A549 treated with Mapracorat at 1 μM for 4 hours (cell line): ENCODE data around the gene TULP1. TPM values are rescaled to one million over a fixed set of nuclear protein-coding genes. Genes with fewer than 3 reads are reported as not detected.

ENCODE experiments used
- total RNA-seq: library from RNA; stranded (reverse); fragments of 200-300 nt; extraction: Qiagen RNA extraction; gene quantifications from 5 replicates; pipeline ENCODE4 v1.2.3, GENCODE V29; 2022

Gene TULP1
- not detected in 5 replicates for total RNA-seq

GRCh38 chr6:35512740-35513139 lies at the start of gene TULP1:
TSS of gene TULP1 (minus strand) at chr6:35512896. CDS start at chr6:35512858, 38 bp downstream.

GRCh38 chr6:35496841-35497570 lies 15.7 kb downstream of the TULP1 start, which contains the start of gene TEAD3:
TSS of gene TEAD3 (minus strand) at chr6:35497079.

GRCh38 chr6:35468181-35468979 lies 44.3 kb downstream of the TULP1 start, which contains the start of gene RPL10A:
TSS of gene RPL10A (plus strand) at chr6:35468401. CDS start at chr6:35468435, 34 bp downstream.

GRCh38 chr6:35452183-35453090 lies 60.3 kb downstream of the TULP1 start, which contains the start of gene FANCE:
TSS of gene FANCE (plus strand) at chr6:35452338. CDS start at chr6:35452546, 208 bp downstream.

Other genes starting within 250 kb of the TULP1 start
- gene DEF6, start 215.1 kb downstream of the TULP1 start, total RNA-seq: 0.10 to 0.19 TPM in 2 of 5 replicates, not detected in the others
- gene PPARD, start 170.3 kb downstream of the TULP1 start, total RNA-seq: 4.6 to 6.7 TPM (median 6.0 TPM) in 5 replicates
- gene FANCE, start 60.6 kb downstream of the TULP1 start, total RNA-seq: 3.1 to 3.8 TPM (median 3.6 TPM) in 5 replicates
- gene RPL10A, start 44.5 kb downstream of the TULP1 start, total RNA-seq: 1,498 to 1,585 TPM (median 1,526 TPM) in 5 replicates
- gene TEAD3, start 15.8 kb downstream of the TULP1 start, total RNA-seq: 5.6 to 7.9 TPM (median 7.4 TPM) in 5 replicates
- 91.6 to 128 TPM (median 116 TPM) in 5 replicates for gene FKBP5, start 176.0 kb upstream of the TULP1 start, total RNA-seq
- 0.26 to 0.97 TPM (median 0.55 TPM) in 5 replicates for gene ARMC12, start 224.1 kb upstream of the TULP1 start, total RNA-seq